Peyer's patch (tissue), 4 donors: ENCODE data around the gene ZNF621. TPM values are rescaled to one million over a fixed set of nuclear protein-coding genes. Genes with fewer than 3 reads are reported as not detected.

Experiments used
- DNase-seq, 3 donors: peaks; one replicate each; pipeline ENCODE4 v3.0.0-alpha.2; 2017 to 2019
- H3K27ac ChIP-seq, 4 donors: fragments of 200-600 bp; sonication (generic); one replicate each; pipeline ENCODE4 v1.5.1; 2016 to 2019
- H3K27me3 ChIP-seq, 2 donors: fragments of 200-600 bp; sonication (generic); one replicate each; pipeline ENCODE4 v1.5.1; 2019
- H3K36me3 ChIP-seq, 3 donors: fragments of 200-600 bp; sonication (generic); one replicate each; pipeline ENCODE4 v1.5.1; 2016 to 2019
- H3K4me1 ChIP-seq, 4 donors: fragments of 200-600 bp; sonication (generic); one replicate each; pipeline ENCODE4 v1.5.1; 2016 to 2019
- H3K4me3 ChIP-seq, 4 donors: fragments of 200-600 bp; sonication (generic); 1 replicate in 3 of 4; 2 replicates in 1 of 4; pipeline ENCODE4 v1.5.1; 2016 to 2019; ENCODE audit warnings: mild to moderate bottlenecking in 1 of 4
- H3K9me3 ChIP-seq, 4 donors: fragments of 200-600 bp; sonication (generic); one replicate each; pipeline ENCODE4 v1.5.1; 2016 to 2019; ENCODE audit warnings: mild to moderate bottlenecking in 1 of 4
- POLR2A ChIP-seq, 2 donors: fragments of 450-650 bp; IDR thresholded peaks; one replicate each; pipeline ENCODE4 v1.5.1; 2017; ENCODE audit warnings: antibody characterized with exemption in 2 of 2, mild to moderate bottlenecking in 2 of 2, moderate library complexity in 2 of 2
- small RNA-seq, 2 donors: library from RNA; depleted of rRNA; stranded (forward); fragments of <200 nt; gene quantifications; one replicate each; pipeline ENCODE3, GENCODE V24; 2016
- total RNA-seq, 4 donors: library from RNA; depleted of rRNA; stranded (reverse); fragments of >200 nt; gene quantifications; one replicate each; pipeline ENCODE4 v1.1.0, GENCODE V29; 2016
- TF ChIP-seq, protein P1 (sequence below), 6 experiments: fragments of 450-650 bp in 4 of 6; fragments of 200-600 bp in 2 of 6; sonication (generic) in 1 of 6; IDR thresholded peaks; one replicate each; pipeline ENCODE4 v1.5.1; 2017 to 2019; ENCODE audit warnings: antibody characterized with exemption in 6 of 6, mild to moderate bottlenecking in 3 of 6, moderate library complexity in 1 of 6

Gene ZNF621
- total RNA-seq, 4 donors from 2014 or later: 13.3 to 50.3 (median 30.3) TPM

DNA sequence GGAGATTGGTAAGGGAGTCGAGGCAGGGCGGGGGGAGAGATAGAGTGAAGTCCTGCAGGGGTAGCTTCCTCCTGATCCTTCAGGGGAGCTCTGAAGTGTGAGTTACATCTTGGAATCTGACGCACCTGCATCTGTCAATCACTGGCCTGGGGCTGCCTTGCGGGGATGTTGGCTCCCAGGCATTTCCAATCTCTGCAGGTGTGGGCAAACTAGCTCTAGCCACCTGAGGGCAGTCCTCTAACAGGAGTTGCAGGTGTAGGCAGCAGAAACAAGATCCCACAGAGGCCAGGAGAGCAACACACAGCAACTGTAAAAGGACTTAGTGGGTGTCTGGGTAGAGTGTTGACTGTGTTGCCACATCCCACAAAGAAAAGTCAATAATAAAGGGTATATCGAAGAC lies 63.6 kb downstream of the ZNF621 start:
- Histone ChIP-seq H3K27ac (no peak overlapping the region), H3K4me1 (no peaks in the 10 kb centered on the region), H3K4me3 (no peak overlapping the region), H3K27me3 (no peaks in the 10 kb centered on the region), H3K36me3 (no peaks in the 10 kb centered on the region), H3K9me3 (no peaks in the 10 kb centered on the region)
- no peak for TF ChIP-seq POLR2A (IDR thresholded peaks at IDR 0.05)
- TF ChIP-seq, protein P1, sequence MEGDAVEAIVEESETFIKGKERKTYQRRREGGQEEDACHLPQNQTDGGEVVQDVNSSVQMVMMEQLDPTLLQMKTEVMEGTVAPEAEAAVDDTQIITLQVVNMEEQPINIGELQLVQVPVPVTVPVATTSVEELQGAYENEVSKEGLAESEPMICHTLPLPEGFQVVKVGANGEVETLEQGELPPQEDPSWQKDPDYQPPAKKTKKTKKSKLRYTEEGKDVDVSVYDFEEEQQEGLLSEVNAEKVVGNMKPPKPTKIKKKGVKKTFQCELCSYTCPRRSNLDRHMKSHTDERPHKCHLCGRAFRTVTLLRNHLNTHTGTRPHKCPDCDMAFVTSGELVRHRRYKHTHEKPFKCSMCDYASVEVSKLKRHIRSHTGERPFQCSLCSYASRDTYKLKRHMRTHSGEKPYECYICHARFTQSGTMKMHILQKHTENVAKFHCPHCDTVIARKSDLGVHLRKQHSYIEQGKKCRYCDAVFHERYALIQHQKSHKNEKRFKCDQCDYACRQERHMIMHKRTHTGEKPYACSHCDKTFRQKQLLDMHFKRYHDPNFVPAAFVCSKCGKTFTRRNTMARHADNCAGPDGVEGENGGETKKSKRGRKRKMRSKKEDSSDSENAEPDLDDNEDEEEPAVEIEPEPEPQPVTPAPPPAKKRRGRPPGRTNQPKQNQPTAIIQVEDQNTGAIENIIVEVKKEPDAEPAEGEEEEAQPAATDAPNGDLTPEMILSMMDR (IDR thresholded peaks at IDR 0.05): peak in 1 of 6 experiments; percentile 14
- no peak for DNase-seq

Small RNAs within 50 kb of the gene (small RNA-seq; reads per million reads assigned to genes)
- 0 to 0.13 reads per million in 2 donors for gene RNU5B-2P

Other genes starting within 250 kb of the ZNF621 start
- 10 to 100 TPM; 24.3 to 35.7 (median 32.5) TPM for gene EIF1B, start 215.3 kb upstream of the ZNF621 start, total RNA-seq
- gene ENTPD3, start 137.8 kb upstream of the ZNF621 start, total RNA-seq: 1 to 10 TPM in 1 of 4 donors, under 1 TPM in 2, not detected in 1; 0.53 to 1.2 (median 0.67) TPM
- 100 to 1,000 TPM; 102 to 406 (median 172) TPM for gene RPL14, start 67.6 kb upstream of the ZNF621 start, total RNA-seq
- 10 to 100 TPM in 3 of 4 donors, 1 to 10 TPM in 1; 5.1 to 14.9 (median 12.8) TPM for gene ZNF619, start 47.8 kb upstream of the ZNF621 start, total RNA-seq
- 1 to 10 TPM; 4.4 to 6.7 (median 5.6) TPM for gene ZNF620, start 18.9 kb upstream of the ZNF621 start, total RNA-seq